NCI-H1694 treated with DMSO at 0.1 percent for 48 hours (cell line): Measurements from ENCODE around the gene CHST2.

Source experiments
- DNase-seq: peaks from one replicate; lab custom pipeline; 2025; lab: John Stamatoyannopoulos, UW

Gene CHST2

DNA sequence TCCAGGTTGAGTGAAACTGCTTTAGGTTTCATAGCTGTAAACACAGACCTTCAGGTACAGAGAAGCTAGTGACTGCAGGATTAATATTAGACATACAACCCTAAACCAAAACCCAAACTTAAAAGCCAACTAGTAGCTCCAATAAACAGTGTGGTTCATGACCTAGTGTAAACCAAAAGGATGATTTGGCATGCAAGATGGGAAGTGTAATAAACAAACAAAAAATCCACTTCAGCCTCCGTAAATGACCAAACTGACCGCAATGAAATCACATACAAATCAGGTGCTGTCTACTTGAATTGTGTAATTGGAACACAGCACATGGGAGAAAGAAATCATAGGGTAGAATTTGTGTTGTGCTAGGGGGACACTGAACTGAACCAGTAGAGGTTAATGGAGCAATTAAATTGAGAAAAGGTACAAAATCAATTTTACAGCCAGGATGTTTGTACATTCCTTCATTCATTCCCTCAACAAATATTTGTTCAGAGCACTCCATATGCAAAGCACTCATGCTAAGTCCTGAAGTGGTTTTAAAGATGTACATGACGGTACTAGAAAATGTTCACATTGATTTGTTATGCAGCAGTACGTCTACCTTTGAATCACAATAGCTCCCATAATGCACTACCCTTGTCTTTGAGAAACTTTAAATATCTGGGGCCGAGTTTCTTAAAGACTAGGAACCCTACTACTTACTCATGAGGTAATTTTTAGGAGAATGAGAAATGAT is 21.4 kb upstream of the CHST2 start:
- no peak for DNase-seq

DNA sequence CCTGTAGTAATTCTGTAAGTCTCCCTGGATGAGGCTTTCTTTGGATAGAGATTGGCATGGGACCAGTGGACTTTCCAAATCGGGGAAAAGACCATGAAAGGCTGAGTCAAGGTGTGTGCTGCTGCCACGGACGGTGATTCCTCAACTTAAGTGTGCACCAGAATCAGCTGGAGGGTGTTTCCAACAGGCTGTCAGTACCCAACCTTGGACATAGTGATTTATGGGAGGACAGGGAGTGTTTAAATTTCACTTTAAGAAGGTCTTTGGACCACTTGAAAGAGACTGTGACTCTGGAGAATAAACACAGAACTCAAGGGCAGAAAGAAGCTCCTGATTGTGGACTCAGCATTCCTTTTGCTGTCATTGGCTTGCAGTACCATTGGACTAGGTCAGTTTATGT is 20.4 kb upstream of the CHST2 start:
- DNase-seq: no peak

DNA sequence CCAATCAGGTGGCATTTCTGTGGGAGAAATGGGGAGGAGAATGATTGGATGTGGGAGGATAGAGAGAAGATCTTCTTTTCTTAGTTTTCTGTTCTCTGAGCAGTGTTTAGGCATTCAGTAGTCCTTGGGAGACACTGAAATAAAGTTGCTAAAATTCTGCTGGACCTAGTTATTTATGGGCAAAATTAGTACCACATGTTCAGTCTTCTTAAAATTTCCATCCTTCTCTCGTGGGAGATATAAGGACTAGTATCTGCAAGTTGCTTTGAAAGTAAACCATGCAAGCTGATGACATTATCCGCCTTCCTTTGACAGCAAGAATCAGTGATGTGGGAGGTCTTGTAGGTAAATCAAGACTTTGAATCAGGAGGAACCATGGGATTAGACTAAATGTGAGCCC is 19.9 kb upstream of the CHST2 start:
- DNase-seq: no peak

DNA sequence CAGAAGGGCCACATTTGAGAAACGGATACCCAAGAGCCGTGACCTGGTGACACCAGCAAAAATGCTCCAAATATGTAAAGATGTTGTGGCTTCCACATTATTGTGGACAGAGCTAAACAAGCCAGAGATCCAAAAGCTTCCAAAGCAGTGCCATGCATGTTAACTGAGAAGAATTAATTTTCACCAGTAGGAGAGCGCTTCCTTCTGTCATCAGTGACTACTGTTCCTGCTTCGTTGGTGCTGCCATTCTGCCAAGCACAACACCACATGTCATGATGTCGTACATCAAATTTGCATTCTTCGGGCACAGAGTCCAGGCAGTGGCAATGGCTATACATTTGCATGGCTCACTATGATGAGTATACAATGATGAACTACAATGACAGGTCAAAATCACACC is 19.1 kb upstream of the CHST2 start:
- DNase-seq: no peak

DNA sequence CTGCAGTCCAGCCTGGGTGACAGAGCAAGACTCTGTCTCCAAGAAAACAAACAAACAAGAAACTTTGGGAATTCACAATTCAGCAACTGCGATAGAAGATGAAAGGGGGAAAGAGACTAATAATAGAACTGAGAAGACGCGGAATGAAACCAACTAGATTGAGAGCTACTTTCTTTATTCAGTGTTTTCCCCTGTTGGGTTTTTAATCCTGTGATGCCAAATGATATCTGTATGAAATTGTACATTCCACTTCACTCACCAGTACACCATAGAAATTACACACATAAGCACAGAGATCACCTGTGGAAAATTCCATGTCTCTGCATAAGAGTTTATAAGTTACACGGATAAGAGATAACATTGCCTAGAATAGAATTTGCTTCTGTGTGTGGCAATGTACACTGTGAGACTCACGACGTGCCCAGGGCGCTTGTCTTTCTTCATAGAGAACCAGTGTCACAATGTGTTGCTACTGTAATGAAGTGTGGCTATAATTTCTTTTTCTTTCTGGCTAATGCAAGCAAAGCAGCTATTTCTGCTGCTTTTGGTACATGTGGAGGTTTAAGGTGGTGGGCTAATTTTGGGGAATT is 17.7 kb upstream of the CHST2 start:
- no peak for DNase-seq

DNA sequence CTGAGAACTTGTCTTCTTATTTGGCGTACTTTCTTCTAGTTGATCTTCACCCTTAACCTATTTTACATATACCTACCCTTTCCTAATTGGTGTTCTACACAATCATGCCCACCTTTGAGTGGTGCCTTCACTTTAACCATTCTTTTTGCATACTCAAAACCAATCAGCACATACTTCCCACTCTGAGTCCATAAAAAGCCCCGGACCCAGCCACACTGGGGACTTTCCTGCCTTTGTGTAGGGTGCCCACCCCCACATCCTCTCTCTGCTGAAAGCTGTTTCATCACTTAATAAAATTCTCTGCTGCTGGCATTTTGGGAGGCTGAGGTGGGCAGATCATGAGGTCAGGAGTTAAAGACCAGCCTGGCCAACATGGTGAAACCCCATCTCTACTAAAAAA is 15.9 kb upstream of the CHST2 start:
- DNase-seq: no peak

DNA sequence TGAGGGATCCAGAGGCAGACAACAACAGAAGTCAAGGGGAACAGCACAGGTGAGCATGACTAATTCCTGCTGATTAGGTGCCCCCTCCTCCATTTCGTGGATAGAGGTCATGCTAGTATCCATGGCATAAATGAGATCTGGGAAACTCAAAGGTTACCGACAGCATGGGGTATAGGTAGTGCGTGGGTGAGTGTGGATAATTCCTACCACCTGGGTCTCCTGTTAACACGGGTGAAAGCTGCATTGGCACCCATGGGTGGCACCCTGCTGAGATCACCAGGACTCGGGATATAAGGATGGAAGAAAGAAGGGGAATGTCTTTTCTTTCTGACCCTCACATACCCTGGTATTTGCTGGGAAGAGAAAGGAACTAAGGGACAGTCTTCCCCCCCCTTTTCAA is 14.4 kb upstream of the CHST2 start:
- no peak for DNase-seq

DNA sequence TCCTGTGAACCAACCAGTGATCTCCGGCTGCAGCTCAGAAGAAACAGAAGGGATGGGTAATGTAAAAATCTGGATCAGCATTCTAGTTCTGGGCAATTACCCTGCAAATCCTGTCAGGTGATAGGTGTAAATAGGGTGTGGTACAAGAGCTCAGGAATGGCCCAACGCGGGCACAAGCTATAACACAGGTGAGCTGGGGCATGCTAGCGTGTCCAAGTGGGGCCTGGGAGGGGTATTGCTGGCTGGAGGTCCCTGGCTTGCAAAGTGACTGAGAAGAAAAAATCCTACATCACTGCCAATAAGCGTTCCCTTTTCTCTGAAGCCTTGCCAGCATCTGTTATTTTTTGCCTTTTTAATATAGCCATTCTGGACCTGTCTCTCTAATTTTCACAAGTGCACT is 9.7 kb upstream of the CHST2 start:
- peak; percentile 73 for DNase-seq

DNA sequence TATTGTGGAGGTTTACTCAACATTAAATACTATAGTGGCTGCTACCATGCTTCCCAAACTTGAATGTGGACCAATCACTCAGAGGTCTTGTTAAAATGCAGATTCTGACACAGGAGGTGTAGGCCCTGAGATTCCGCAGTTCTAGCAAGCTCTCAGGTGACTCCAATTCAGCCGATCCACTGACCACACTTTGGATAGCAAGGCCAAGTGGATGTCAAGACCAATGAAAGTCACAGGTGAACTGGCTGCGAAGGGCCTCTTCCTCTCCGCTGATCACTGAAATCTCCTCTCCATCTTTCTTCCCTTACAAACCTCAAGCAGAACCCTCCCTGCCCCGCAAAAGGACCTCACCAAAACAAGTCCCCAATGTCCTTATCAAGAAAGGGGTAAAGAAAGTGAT is 9.2 kb upstream of the CHST2 start:
- DNase-seq: no peak

DNA sequence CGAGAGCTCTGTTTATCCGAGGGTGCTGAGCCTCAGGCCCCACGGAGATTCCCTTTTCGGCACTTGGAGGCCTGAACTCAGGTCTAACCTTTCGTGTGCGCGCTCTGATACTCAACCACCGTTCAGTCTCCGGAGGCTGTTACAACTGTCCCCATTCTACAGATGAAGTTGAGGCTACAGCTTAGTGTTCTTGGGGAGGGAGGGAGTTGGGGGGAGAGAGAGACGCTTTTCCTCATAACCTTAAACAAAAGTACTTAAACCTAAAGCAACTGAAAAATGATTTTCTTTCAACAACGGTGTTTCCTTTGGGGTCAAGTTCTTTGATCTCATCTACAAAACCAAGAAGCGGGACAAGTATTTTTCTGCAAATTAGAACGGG is 952 bp upstream of the CHST2 start:
- no peak for DNase-seq

DNA sequence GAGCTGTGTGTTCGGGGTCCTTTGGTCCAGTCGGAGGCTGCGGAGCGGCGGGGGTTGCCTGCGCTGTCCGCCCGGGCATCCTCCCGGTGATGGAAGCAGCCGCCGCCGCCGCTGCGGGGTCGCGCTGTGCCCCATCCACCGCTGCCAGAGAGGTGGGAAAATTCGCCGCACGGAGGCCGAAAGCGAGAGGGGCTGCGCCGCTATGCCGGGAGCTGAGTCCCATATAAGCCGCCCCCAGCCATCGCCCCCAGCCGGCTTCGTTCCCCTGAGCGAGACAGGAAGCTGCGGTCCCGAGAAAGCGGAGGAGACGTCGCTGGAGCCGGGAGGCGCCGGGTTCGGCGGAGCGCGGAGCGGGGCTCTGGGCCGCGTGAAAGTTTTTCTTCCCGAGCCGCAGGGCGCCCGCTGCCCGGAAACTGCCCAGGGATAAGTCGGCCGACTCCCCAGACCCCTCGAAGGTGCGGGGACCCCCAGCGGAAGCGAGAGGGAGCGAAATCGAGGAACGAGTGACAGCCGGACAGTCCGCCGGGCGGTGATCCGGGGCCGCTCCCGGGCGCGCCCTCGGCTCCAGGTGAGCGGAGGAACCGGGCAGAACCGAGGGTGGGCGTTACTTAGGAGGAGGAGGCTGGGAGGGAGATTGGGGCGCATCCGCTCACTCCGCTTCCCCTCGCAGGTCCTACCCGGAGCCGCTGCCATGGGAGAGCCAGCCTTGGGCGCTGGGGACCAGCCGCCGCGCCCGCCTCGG is 574 bp downstream of the CHST2 start:
- peak; percentile 60 for DNase-seq

DNA sequence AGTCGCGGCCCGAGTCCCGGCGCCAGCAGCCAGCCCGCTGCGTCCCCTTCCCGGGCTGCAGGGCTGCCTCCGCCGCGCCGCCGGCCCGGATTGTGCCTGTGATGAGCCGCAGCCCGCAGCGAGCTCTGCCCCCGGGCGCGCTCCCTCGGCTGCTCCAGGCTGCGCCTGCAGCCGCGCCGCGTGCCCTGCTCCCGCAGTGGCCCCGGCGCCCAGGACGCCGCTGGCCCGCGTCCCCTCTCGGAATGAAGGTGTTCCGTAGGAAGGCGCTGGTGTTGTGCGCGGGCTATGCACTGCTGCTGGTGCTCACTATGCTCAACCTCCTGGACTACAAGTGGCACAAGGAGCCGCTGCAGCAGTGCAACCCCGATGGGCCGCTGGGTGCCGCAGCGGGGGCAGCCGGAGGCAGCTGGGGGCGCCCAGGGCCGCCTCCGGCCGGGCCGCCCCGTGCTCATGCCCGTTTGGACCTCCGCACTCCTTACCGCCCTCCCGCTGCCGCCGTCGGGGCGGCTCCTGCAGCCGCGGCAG is 1.2 kb downstream of the CHST2 start:
- DNase-seq: no peak

DNA sequence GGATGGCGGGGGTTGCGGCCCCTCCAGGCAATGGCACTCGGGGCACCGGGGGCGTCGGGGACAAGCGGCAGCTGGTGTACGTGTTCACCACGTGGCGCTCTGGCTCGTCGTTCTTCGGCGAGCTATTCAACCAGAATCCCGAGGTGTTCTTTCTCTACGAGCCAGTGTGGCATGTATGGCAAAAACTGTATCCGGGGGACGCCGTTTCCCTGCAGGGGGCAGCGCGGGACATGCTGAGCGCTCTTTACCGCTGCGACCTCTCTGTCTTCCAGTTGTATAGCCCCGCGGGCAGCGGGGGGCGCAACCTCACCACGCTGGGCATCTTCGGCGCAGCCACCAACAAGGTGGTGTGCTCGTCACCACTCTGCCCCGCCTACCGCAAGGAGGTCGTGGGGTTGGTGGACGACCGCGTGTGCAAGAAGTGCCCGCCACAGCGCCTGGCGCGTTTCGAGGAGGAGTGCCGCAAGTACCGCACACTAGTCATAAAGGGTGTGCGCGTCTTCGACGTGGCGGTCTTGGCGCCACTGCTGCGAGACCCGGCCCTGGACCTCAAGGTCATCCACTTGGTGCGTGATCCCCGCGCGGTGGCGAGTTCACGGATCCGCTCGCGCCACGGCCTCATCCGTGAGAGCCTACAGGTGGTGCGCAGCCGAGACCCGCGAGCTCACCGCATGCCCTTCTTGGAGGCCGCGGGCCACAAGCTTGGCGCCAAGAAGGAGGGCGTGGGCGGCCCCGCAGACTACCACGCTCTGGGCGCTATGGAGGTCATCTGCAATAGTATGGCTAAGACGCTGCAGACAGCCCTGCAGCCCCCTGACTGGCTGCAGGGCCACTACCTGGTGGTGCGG is 1.9 kb downstream of the CHST2 start:
- no peak for DNase-seq

DNA sequence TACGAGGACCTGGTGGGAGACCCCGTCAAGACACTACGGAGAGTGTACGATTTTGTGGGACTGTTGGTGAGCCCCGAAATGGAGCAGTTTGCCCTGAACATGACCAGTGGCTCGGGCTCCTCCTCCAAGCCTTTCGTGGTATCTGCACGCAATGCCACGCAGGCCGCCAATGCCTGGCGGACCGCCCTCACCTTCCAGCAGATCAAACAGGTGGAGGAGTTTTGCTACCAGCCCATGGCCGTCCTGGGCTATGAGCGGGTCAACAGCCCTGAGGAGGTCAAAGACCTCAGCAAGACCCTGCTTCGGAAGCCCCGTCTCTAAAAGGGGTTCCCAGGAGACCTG is 2.5 kb downstream of the CHST2 start:
- DNase-seq: no peak

DNA sequence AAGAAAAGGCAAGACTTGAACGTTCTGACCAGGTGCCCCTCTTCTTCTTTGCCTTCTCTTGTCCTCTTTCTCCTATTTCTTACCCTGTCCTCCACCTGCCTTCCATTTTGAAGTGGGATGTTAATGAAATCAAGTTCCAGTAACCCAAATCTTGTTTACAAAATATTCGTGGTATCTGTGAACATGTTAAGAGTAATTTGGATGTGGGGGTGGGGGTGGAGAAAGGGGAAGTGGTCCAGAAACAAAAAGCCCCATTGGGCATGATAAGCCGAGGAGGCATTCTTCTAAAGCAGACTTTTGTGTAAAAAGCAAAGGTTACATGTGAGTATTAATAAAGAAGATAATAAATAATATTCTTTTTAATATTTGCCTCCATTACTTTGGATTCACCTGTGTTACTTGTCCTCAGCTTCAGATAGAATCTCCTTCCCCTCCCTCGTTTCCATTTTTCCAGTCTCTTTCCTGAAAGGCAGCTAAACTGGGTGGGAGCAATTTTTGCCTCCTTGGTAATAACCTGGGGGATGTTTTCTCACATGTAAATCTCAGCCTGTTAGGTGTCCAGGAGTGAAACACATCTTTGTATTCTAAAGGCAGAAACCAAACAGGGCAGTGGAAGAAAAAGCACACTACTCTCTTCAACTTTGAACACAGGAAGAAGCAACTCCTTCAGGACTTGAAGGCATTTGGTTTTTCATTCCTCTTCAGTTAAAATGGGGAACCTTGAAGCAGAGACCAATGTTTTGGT is 3.2 kb downstream of the CHST2 start:
- DNase-seq: no peak

DNA sequence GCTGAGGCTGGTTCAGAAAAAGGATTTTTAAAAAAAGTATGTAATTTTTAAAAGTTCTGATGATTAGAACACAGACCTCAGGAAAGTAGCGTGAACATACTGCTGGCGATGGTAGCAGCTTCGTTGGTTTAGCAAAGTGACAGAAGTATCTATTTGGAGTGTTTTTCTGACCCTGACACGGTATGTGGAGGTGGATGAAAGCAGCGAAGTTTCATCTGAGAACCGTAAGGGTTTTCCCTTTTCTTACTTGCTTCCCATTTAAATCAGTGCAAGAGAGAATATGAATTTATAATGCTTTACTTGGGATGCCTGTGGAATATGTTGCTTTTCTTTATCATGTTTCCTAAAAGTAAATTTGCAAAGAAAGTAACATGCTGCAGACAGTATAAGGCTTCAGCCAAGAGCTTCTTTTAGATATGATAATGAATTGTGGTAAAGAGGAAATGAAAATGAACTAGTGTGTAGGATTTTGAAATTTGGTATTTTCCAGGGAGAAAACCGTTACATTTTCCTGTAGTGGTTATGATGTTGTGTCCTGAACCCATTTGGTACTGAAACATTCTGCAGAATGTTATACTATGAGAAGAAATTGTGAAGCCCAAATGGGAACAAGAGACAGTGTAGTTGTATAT is 3.9 kb downstream of the CHST2 start:
- DNase-seq: no peak

DNA sequence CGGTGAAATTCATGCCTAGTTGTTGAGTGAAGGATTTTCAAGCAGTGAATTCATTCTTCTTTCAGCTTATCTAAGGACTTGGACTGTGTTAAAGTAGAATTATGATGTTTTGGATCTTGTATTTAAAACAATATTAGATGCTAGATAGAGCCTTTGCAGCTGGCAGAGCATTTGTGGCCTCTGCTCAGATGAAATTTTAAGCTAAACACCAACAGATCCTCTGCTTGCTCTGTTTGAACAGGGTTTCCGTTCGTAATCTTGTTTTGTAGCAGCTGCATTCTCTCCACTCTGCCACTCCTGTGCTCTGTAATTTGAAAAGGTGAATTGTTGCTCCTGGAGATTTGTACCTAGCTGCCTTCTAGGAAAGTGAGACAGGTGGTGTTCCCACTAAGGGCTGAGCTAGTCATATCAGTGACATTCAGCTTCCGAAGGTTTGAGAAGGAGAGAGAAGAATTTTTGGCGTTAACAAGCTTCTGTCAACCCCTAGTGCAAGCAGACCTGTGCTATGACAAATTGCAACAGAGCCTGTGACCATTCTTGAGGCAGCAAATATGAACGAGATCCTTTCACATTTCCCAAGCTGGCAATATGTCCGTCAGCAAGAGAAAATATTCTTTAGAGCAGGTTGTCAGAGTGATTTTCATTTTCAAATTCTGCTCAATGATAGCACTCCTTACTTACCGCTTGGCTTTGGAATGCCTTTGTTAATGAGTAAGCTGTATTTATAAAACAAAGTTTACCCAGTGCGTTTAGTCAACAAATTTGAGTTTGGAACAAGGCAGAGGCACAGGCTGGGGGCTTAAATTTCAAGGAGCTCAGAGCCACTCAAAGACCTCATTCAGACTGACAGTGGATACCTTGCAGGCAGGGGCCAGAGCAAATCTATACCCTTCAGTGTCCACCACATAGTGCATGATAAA is 5.3 kb downstream of the CHST2 start:
- DNase-seq: no peak

DNA sequence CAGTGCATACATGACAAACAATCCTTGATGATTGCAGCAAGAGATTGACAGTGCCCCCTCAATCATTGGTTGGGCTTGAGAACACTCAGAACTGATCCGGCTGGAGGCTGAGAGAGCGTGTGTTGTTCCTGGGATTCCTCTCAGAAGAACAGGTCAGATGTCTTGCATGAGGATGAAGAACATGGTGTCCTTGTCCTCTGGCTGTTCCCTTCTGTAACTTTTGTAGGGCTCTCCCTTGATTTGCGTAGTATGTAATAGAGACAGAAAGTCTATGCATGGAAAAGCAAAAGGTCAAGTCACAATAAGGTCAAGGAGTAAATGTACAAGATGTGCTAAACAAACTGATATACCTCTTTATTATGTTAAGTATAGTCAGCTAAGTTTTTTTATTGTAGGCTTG is 8.2 kb downstream of the CHST2 start:
- no peak for DNase-seq

DNA sequence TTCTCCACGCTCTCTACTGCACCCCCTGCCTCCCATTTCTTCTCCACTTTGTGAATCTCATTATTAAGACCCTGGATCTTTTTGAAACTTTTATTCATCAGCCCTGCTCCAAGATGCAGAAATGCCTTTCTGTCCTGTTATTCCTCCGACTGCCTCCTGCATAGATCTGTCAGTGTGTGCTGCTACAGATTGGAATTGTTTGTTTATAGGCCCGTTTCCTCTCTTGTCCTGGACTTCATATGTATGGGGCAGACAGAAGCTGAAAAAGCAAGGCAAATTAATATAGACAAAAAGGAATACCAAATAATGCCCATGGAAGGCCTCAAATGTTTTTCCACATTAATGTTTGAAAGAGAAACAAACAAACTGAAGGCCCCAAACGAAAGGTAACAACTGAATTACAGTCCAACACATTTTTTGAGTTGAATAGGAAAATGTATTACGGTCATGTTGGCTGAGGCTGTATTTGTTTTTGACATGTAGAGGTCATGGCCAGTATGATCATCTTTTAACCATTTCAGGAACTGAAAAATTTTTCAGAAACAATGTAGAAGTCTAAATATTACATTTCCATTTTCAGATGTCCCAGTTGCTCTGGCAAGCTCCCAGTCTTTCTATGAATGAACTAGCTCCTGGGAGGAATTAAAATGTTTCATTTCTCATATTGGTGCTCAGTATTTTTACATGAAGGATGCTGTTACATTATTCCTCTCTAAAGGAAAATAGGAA is 8.8 kb downstream of the CHST2 start:
- no peak for DNase-seq
